ENCODE data around the gene KCNK16.
"Not testable (repeated sequence)": the region's sequence is repeated elsewhere in the genome, so short reads cannot be mapped to it uniquely, and the experiment has no call there.

KCNK16 gene

DNA sequence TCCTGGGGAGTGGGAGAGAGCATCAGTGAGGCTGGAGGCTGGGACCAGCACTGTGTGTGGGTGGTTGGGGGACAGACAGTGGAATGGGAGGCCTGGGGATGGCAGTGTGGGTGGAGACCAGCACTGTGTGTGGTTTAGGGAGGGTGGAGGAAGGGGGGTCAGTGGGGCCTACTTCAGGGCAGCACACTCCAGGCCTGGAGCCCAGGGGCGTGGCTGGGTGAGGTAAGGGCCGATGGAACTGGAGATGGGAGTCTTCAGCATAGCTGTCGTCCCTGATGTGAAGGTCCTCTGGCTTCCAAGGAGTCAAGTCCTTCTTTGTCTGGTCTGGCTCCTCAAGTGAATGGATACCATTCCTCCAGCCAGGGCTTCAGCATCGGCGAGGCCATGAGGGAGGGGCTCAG lies 26.9 kb downstream of the KCNK16 start:
- TF ChIP-seq, protein P1, sequence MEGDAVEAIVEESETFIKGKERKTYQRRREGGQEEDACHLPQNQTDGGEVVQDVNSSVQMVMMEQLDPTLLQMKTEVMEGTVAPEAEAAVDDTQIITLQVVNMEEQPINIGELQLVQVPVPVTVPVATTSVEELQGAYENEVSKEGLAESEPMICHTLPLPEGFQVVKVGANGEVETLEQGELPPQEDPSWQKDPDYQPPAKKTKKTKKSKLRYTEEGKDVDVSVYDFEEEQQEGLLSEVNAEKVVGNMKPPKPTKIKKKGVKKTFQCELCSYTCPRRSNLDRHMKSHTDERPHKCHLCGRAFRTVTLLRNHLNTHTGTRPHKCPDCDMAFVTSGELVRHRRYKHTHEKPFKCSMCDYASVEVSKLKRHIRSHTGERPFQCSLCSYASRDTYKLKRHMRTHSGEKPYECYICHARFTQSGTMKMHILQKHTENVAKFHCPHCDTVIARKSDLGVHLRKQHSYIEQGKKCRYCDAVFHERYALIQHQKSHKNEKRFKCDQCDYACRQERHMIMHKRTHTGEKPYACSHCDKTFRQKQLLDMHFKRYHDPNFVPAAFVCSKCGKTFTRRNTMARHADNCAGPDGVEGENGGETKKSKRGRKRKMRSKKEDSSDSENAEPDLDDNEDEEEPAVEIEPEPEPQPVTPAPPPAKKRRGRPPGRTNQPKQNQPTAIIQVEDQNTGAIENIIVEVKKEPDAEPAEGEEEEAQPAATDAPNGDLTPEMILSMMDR (IDR thresholded peaks at IDR 0.05; ENCODE audit: low read length, missing control alignments): no peak
- DNase-seq (ENCODE audit: low read depth): no peak
- no peak overlapping the region for H3K4me3 ChIP-seq (replicated peaks; ENCODE audit: low read depth, low read length)

DNA sequence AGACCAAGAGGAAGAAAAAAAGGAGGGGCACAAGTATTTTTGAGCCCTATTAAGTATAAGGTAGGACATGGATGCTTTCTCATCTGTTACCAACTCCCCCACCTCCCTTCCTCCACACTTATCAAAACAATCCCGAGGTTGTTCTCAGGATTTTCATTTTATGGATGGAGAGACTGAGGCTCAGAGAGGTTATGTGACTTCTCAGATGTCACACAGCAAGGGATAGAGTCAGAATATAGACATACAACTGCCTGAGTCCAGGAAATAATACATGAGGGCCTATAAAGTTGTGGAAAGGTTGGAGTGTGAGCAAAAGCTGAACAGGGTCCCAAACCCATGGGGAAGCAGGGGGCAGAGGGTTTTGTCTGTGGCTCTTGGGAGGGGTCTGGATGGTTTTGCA lies 27.6 kb downstream of the KCNK16 start:
- TF ChIP-seq, protein P1 (IDR thresholded peaks at IDR 0.05; ENCODE audit: low read length, missing control alignments): no peak
- no peak overlapping the region for H3K4me3 ChIP-seq (replicated peaks; ENCODE audit: low read depth, low read length)
- DNase-seq (ENCODE audit: low read depth): no peak

DNA sequence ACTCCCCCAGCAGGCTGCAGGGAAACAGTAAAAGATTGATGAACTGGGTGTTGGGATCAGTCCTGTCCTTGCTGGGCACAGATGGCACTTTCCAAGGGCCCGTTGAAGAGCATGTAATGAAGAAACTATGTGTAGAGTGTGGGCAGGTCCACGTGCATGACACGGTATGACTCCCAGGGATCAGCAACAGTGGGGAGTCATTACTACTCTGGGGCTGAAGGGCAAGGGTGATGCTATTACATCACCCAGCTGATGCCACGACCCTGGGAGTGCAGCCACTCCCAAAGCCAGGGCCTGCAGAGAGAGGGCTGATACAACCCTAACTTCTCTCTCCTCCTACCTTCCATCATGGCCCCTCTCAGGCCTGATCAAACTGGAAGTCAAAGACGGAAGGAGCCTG lies 28.4 kb downstream of the KCNK16 start:
- TF ChIP-seq, protein P1 (IDR thresholded peaks at IDR 0.05; ENCODE audit: low read length, missing control alignments): no peak
- DNase-seq (ENCODE audit: low read depth): no peak

DNA sequence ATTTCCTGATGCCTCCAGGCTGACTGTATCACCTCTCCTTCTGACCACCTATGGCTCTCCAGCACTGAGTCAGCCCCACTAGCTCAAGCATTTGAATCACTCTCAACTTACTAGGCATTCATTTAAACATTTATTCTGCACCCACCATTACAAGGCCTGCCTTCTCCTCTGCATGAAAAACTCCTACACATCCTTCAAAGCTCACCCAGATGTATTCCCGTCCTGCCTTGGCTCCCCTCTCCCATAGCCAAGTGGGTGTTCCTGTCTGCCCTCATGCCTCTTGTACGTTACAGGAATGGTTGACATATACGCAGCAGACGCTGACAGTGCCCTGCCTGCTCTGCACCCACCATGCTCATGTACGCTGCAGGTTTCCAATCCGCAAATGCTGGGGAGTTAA lies 29.9 kb downstream of the KCNK16 start:
- TF ChIP-seq, protein P1 (IDR thresholded peaks at IDR 0.05; ENCODE audit: low read length, missing control alignments): no peak
- DNase-seq (ENCODE audit: low read depth): no peak
- no peak overlapping the region for H3K4me3 ChIP-seq (replicated peaks; ENCODE audit: low read depth, low read length)

More for the DNA sequence above, 28.4 kb downstream of the KCNK16 start:
- H3K4me3 ChIP-seq (replicated peaks; ENCODE audit: low read depth, low read length): no peak overlapping the region

DNA sequence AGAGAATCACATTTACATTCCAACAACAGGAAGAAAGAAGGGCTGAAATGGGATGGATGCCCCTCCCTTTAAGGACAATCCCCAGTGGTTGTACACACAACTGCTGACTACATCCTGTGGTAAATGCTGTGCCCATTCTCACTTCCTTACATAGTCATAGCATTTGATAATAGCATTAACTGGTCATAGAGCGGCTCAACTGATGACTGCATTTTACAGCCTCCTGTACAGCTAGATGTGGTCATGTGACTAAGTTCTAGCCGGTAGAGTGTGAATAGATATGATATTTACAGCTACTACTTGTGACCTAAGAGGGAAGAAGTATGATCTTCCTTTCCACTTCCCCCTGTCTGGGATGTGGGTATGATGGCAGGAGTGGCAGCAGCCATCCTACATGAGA lies 33.0 kb downstream of the KCNK16 start:
- TF ChIP-seq, protein P1 (IDR thresholded peaks at IDR 0.05; ENCODE audit: low read length, missing control alignments): no peak
- no peak for DNase-seq (ENCODE audit: low read depth)
- H3K4me3 ChIP-seq (replicated peaks; ENCODE audit: low read depth, low read length): no peak overlapping the region

DNA sequence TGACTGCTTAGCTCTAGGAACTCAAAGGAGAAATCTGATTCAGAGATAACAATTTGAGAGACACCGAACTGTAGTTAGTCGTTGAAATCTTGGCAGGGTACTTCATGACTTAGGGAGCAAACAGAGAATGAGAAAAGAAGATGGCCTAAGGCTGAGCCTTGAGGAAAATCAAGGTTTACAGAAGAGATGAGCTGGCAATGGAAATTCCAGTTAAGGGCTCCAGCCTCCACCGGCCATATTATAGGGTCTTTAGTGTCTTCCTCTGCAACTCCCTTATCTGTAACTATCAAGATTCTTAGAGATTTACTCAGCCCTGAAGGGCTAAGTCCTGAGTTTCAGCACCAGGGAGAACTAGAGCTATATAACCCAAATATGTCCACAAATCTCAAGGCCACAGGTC lies 34.9 kb downstream of the KCNK16 start:
- TF ChIP-seq, protein P1 (IDR thresholded peaks at IDR 0.05; ENCODE audit: low read length, missing control alignments): no peak
- DNase-seq (ENCODE audit: low read depth): no peak
- no peak overlapping the region for H3K4me3 ChIP-seq (replicated peaks; ENCODE audit: low read depth, low read length)

DNA sequence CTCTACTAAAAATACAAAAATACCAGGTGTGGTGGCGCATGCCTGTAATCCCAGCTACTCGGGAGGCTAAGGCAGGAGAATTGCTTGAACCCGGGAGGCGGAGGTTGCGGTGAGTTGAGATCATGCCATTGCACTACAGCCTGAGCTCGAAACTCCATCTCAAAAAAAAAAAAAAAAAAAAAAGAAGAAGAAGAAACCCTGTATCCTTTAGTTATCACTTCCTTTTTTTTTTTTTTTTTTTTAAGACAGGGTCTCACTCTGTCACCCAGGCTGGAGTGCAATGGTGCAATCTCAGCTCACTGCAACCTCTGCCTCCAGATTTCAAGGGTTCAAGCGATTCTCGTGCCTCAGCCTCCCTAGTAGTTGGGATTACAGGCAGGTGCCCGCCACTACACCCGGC lies 35.9 kb downstream of the KCNK16 start:
- DNase-seq (ENCODE audit: low read depth); H3K4me3 ChIP-seq (replicated peaks; ENCODE audit: low read depth, low read length): not testable (repeated sequence)

DNA sequence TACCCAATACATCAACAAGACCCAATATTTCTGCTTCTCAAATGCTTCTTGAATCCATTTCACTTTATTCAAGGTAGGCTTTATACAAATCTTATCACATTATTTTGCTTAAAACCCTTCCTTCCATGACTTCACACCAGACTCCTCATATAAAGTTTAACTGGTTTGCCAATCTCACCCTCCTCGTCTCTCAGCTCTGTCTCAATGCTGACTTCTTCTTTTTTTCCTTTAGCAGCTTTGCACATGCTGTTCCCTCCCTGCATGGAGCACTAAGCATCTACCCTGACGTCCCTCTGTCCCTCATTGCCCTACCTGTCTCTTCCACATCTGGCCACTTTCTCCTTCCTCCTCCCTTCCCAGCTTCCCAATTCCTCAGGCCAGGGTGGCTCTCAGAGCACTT lies 39.7 kb downstream of the KCNK16 start:
- no peak for DNase-seq (ENCODE audit: low read depth)
- TF ChIP-seq, protein P1 (IDR thresholded peaks at IDR 0.05; ENCODE audit: low read length, missing control alignments): no peak
- H3K4me3 ChIP-seq (replicated peaks; ENCODE audit: low read depth, low read length): no peak overlapping the region
